A673 (cell line): ENCODE data around the gene TDRD3. TPM values are rescaled to one million over a fixed set of nuclear protein-coding genes. Genes with fewer than 3 reads are reported as not detected.

ENCODE experiments used
- BruUV-seq: library from RNA; stranded (reverse); fragments of 400-500 nt; replicated peaks from 2 replicates; lab custom pipeline; 2021; lab: Mats Ljungman, UMichigan
- CTCF ChIA-PET: fragments of 300-600 bp; sonication (Branson Sonifier 250); formaldehyde crosslinking; loops from one replicate; lab custom pipeline; 2022; ENCODE audit warnings: antibody characterized with exemption; lab: Charles Lee
- POLR2A ChIA-PET: fragments of 300-600 bp; sonication (Branson Sonifier 250); formaldehyde crosslinking; loops from one replicate; lab custom pipeline; 2022; ENCODE audit warnings: antibody characterized with exemption; ENCODE audit not compliant: low non-redundant PET; lab: Charles Lee
- DNase-seq: peaks from one replicate; pipeline ENCODE4 v3.0.0-alpha.2; 2015; ENCODE audit warnings: low spot score
- H3K27ac ChIP-seq: fragments of 200-600 bp; sonication (generic); 2 replicates; pipeline ENCODE4 v1.5.1; 2016; ENCODE audit warnings: mixed run types, low read depth, mild to moderate bottlenecking, mixed read lengths, antibody characterized with exemption, low read length; ENCODE audit not compliant: poor library complexity, severe bottlenecking
- H3K27me3 ChIP-seq: fragments of 200-600 bp; sonication (generic); replicated peaks from 2 replicates; pipeline ENCODE4 v1.6.1; 2017; ENCODE audit warnings: mixed run types, low read depth, mild to moderate bottlenecking, mixed read lengths, antibody characterized with exemption, low read length; ENCODE audit not compliant: insufficient read depth, poor library complexity
- H3K36me3 ChIP-seq: fragments of 200-600 bp; sonication (generic); 2 replicates; pipeline ENCODE4 v1.6.1; 2016; ENCODE audit warnings: mixed run types, mild to moderate bottlenecking, mixed read lengths, antibody characterized with exemption, low read length; ENCODE audit not compliant: insufficient read depth, poor library complexity, severe bottlenecking
- H3K4me1 ChIP-seq: fragments of 200-600 bp; sonication (generic); 2 replicates; pipeline ENCODE4 v1.6.1; 2017; ENCODE audit warnings: mixed run types, mild to moderate bottlenecking, mixed read lengths, antibody characterized with exemption, low read length; ENCODE audit not compliant: insufficient read depth, poor library complexity, severe bottlenecking
- H3K4me3 ChIP-seq: fragments of 200-600 bp; sonication (generic); 2 replicates; pipeline ENCODE4 v1.5.1; 2016; ENCODE audit warnings: low read depth, mixed run types, mild to moderate bottlenecking, mixed read lengths, low read length; ENCODE audit not compliant: poor library complexity, severe bottlenecking
- H3K9me3 ChIP-seq: fragments of 200-600 bp; sonication (generic); 2 replicates; pipeline ENCODE4 v1.6.1; 2016; ENCODE audit warnings: mixed run types, low read depth, mild to moderate bottlenecking, mixed read lengths, antibody characterized with exemption, low read length; ENCODE audit not compliant: poor library complexity, severe bottlenecking
- CTCF ChIP-seq: fragments of 300-800, 200-600 bp; sonication (generic); conservative IDR thresholded peaks from 2 replicates; pipeline ENCODE4 v1.5.1; 2017; ENCODE audit warnings: low read depth, mild to moderate bottlenecking, antibody characterized with exemption, low read length, moderate library complexity, mixed read lengths
- EZH2 ChIP-seq: fragments of 200-600 bp; sonication (generic); IDR thresholded peaks from 2 replicates; pipeline ENCODE4 v1.6.1; 2017; ENCODE audit warnings: borderline replicate concordance, low read depth, mild to moderate bottlenecking, mixed read lengths, antibody characterized with exemption, low read length; ENCODE audit not compliant: poor library complexity, severe bottlenecking
- intact Hi-C: fragments of 100-400 bp; cut with micrococcal nuclease; formaldehyde crosslinking; loops from one replicate; pipeline ENCODE4 v1.10.0; 2022; ENCODE audit not compliant: unreplicated experiment
- total RNA-seq: library from RNA; stranded (reverse); gene quantifications from 2 replicates; pipeline ENCODE4 v1.2.3, GENCODE V29; 2021

Gene TDRD3
- total RNA-seq, 1 experiment from 2014 or later: 30.7 TPM

- DNase-seq: no peak
- intact Hi-C loops: no loop called here
- Histone ChIP-seq H3K4me3 (no peak overlapping the region), H3K36me3 (peaks cover 13% of the 10 kb centered on the region), H3K27ac (no peak overlapping the region), H3K27me3 (no peaks in the 10 kb centered on the region), H3K9me3 (peaks cover 12% of the 10 kb centered on the region), H3K4me1 (no peaks in the 10 kb centered on the region)
- CTCF ChIA-PET: no interaction called here
- BruUV-seq: no TSS peak
- POLR2A ChIA-PET: no interaction called here
- TF ChIP-seq CTCF (no peak), EZH2 (no peak)
Observed at GRCh38 chr13:60492187-60492586, 95.2 kb downstream of the TDRD3 start.

GRCh38 chr13:60494296-60494695 lies 97.3 kb downstream of the TDRD3 start:
- CTCF ChIA-PET: no interaction called here
- Histone ChIP-seq H3K36me3 (peaks cover 5% of the 10 kb centered on the region), H3K27ac (no peak overlapping the region), H3K4me3 (no peak overlapping the region), H3K9me3 (no peaks in the 10 kb centered on the region), H3K27me3 (no peaks in the 10 kb centered on the region), H3K4me1 (no peaks in the 10 kb centered on the region)
- intact Hi-C loops: no loop called here
- no peak for TF ChIP-seq EZH2
- no peak for TF ChIP-seq CTCF
- POLR2A ChIA-PET: no interaction called here
- DNase-seq: no peak
- no TSS peak for BruUV-seq

DNA sequence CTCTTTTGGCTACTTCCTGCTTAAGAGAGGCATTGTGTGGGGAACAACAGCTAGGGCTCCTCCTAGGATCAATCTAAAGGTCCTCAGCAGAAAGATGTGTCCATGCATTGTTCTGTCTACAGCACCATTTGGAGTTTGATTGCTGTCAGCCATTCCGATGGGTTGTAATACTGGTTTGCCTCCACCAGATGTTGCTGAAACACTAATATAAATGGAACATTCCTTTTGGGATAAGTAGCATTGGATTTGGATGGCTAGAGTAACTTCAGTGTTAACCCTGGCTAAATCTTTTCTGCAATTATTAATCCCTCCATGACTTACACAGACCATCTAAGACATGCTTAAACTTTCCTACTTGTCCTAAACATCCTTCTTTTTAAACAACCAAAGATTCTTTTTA lies 104.2 kb downstream of the TDRD3 start:
- Histone ChIP-seq H3K4me3 (no peak overlapping the region), H3K4me1 (no peaks in the 10 kb centered on the region), H3K27me3 (no peaks in the 10 kb centered on the region), H3K36me3 (peaks cover 22% of the 10 kb centered on the region), H3K9me3 (peaks cover 47% of the 10 kb centered on the region), H3K27ac (no peak overlapping the region)
- CTCF ChIA-PET: no interaction called here
- no TSS peak for BruUV-seq
- DNase-seq: peak; percentile 3
- intact Hi-C loops: no loop called here
- POLR2A ChIA-PET: no interaction called here
- TF ChIP-seq CTCF (no peak), EZH2 (no peak)
